HEK293 (cell line): ENCODE results near the gene PKMYT1.

Source experiments
- CTCF ChIA-PET: fragments of 350-600 bp; formaldehyde crosslinking; extraction: SDS; loops from one replicate; lab custom pipeline; 2021; ENCODE audit warnings: antibody characterized with exemption; lab: Yijun Ruan, JAX
- POLR2A ChIA-PET: fragments of 300-600 bp; formaldehyde crosslinking; extraction: SDS; loops from one replicate; lab custom pipeline; 2020; ENCODE audit warnings: antibody characterized with exemption, inconsistent platforms; lab: Yijun Ruan, JAX
- H3K27ac ChIP-seq: fragments of 200-500 bp; sonication (Bioruptor generic); 2 replicates; pipeline ENCODE4 v1.5.1; 2014; ENCODE audit warnings: low read depth, low read length, control low read depth, inconsistent platforms; ENCODE audit errors: extremely low read depth
- H3K36me3 ChIP-seq, 2 experiments: fragments of 200-500 bp in 1 of 2; sonication (Bioruptor generic) in 1 of 2; 1 replicate in 1 of 2; 2 replicates in 1 of 2; pipeline ENCODE4 v1.5.1; 2014 to 2017; ENCODE audit warnings: inconsistent platforms in 2 of 2, low read length in 2 of 2; ENCODE audit not compliant: control insufficient read depth in 2 of 2, insufficient read depth in 1 of 2
- H3K4me1 ChIP-seq: fragments of 200-500 bp; sonication (Bioruptor generic); 2 replicates; pipeline ENCODE4 v1.5.1; 2014; ENCODE audit warnings: mild to moderate bottlenecking, low read length, inconsistent platforms; ENCODE audit not compliant: control insufficient read depth, insufficient read depth
- H3K4me3 ChIP-seq: 2 replicates; pipeline ENCODE4 v1.5.1; 2011; ENCODE audit warnings: low read depth, mild to moderate bottlenecking, control low read depth, low read length, moderate library complexity
- H3K9me3 ChIP-seq: fragments of 200-500 bp; sonication (Bioruptor generic); 2 replicates; pipeline ENCODE4 v1.5.1; 2014; ENCODE audit warnings: low read depth, low read length, inconsistent platforms; ENCODE audit not compliant: control insufficient read depth, insufficient read depth
- FEZF1 ChIP-seq: fragments of 450-650 bp; formaldehyde crosslinking; IDR thresholded peaks from 2 replicates; pipeline ENCODE4 v1.5.1; 2016; ENCODE audit warnings: missing biosample characterization, missing genetic modification characterization
- KLF1 ChIP-seq: fragments of 450-650 bp; formaldehyde crosslinking; IDR thresholded peaks from 2 replicates; pipeline ENCODE4 v1.5.1; 2016; ENCODE audit warnings: missing biosample characterization, missing genetic modification characterization
- OSR2 ChIP-seq: fragments of 450-650 bp; formaldehyde crosslinking; IDR thresholded peaks from 2 replicates; pipeline ENCODE4 v1.5.1; 2016; ENCODE audit warnings: missing biosample characterization, missing genetic modification characterization
- SALL2 ChIP-seq: fragments of 450-650 bp; formaldehyde crosslinking; IDR thresholded peaks from 2 replicates; pipeline ENCODE4 v1.5.0; 2017; ENCODE audit warnings: missing biosample characterization, mild to moderate bottlenecking, missing genetic modification characterization, borderline replicate concordance
- ZNF121 ChIP-seq: fragments of 450-650 bp; formaldehyde crosslinking; IDR thresholded peaks from 2 replicates; pipeline ENCODE4 v1.5.1; 2016; ENCODE audit warnings: missing biosample characterization, missing genetic modification characterization
- ZNF184 ChIP-seq: fragments of 450-650 bp; IDR thresholded peaks from 2 replicates; pipeline ENCODE4 v1.5.1; 2018; ENCODE audit warnings: missing biosample characterization, mild to moderate bottlenecking, missing genetic modification characterization
- ZNF221 ChIP-seq: fragments of 450-650 bp; formaldehyde crosslinking; IDR thresholded peaks from 2 replicates; pipeline ENCODE4 v1.5.1; 2017; ENCODE audit warnings: missing biosample characterization, missing genetic modification characterization, borderline replicate concordance
- ZNF248 ChIP-seq: fragments of 450-650 bp; formaldehyde crosslinking; IDR thresholded peaks from 2 replicates; pipeline ENCODE4 v1.5.1; 2017; ENCODE audit warnings: missing biosample characterization, missing genetic modification characterization
- ZNF292 ChIP-seq: fragments of 450-650 bp; formaldehyde crosslinking; IDR thresholded peaks from 2 replicates; pipeline ENCODE4 v1.5.1; 2016; ENCODE audit warnings: low read depth, missing biosample characterization, missing genetic modification characterization, borderline replicate concordance
- ZNF341 ChIP-seq: fragments of 450-650 bp; formaldehyde crosslinking; IDR thresholded peaks from 2 replicates; pipeline ENCODE4; 2016; ENCODE audit warnings: low read depth, missing biosample characterization, missing genetic modification characterization
- ZNF394 ChIP-seq: fragments of 450-650 bp; formaldehyde crosslinking; IDR thresholded peaks from 2 replicates; pipeline ENCODE4 v1.5.1; 2016; ENCODE audit warnings: missing biosample characterization, missing genetic modification characterization, mild to moderate bottlenecking, moderate library complexity, borderline replicate concordance
- ZNF433 ChIP-seq: fragments of 450-650 bp; formaldehyde crosslinking; IDR thresholded peaks from 2 replicates; pipeline ENCODE4 v1.5.1; 2016; ENCODE audit warnings: missing biosample characterization, missing genetic modification characterization, low read depth
- ZNF473 ChIP-seq: fragments of 450-650 bp; formaldehyde crosslinking; IDR thresholded peaks from 2 replicates; pipeline ENCODE4 v1.5.1; 2017; ENCODE audit warnings: missing biosample characterization, missing genetic modification characterization
- ZNF514 ChIP-seq: fragments of 450-650 bp; formaldehyde crosslinking; IDR thresholded peaks from 2 replicates; pipeline ENCODE4 v1.5.1; 2016; ENCODE audit warnings: missing biosample characterization, missing genetic modification characterization
- ZNF660 ChIP-seq: fragments of 450-650 bp; IDR thresholded peaks from 2 replicates; pipeline ENCODE4 v1.5.1; 2018; ENCODE audit warnings: missing biosample characterization, mild to moderate bottlenecking, missing genetic modification characterization
- ZNF776 ChIP-seq: fragments of 450-650 bp; formaldehyde crosslinking; IDR thresholded peaks from 2 replicates; pipeline ENCODE4 v1.5.0; 2017; ENCODE audit warnings: missing biosample characterization, missing genetic modification characterization, borderline replicate concordance
- ZNF830 ChIP-seq: fragments of 450-650 bp; IDR thresholded peaks from 2 replicates; pipeline ENCODE4 v1.5.0; 2018; ENCODE audit warnings: missing biosample characterization, missing genetic modification characterization, low read depth, mild to moderate bottlenecking, moderate library complexity
- ZNF843 ChIP-seq: fragments of 450-650 bp; formaldehyde crosslinking; IDR thresholded peaks from 2 replicates; pipeline ENCODE4 v1.5.1; 2016; ENCODE audit warnings: missing biosample characterization, missing genetic modification characterization
- ZSCAN23 ChIP-seq: fragments of 450-650 bp; formaldehyde crosslinking; IDR thresholded peaks from 2 replicates; pipeline ENCODE4 v1.5.1; 2016; ENCODE audit warnings: missing biosample characterization, missing genetic modification characterization
- TF ChIP-seq, protein P1 (sequence below): fragments of 450-650 bp; formaldehyde crosslinking; IDR thresholded peaks from 2 replicates; pipeline ENCODE4 v1.5.1; 2016; ENCODE audit warnings: missing biosample characterization, missing genetic modification characterization
- TF ChIP-seq, protein P2 (sequence below): fragments of 450-650 bp; formaldehyde crosslinking; IDR thresholded peaks from 2 replicates; pipeline ENCODE4 v1.5.1; 2016; ENCODE audit warnings: missing biosample characterization, missing genetic modification characterization
- TF ChIP-seq, protein P3 (sequence below): sonication (generic); formaldehyde crosslinking; IDR thresholded peaks from 2 replicates; pipeline ENCODE4 v1.8.1; 2022; ENCODE audit warnings: mild to moderate bottlenecking, moderate library complexity, missing genetic modification reagents
- TF ChIP-seq, protein P4 (sequence below): fragments of 450-650 bp; formaldehyde crosslinking; IDR thresholded peaks from 2 replicates; pipeline ENCODE4 v1.5.1; 2017; ENCODE audit warnings: missing biosample characterization, missing genetic modification characterization
- TF ChIP-seq, protein P5 (sequence below): fragments of 450-650 bp; formaldehyde crosslinking; IDR thresholded peaks from 2 replicates; pipeline ENCODE4 v1.5.1; 2016; ENCODE audit warnings: missing biosample characterization, missing genetic modification characterization

Gene PKMYT1

DNA sequence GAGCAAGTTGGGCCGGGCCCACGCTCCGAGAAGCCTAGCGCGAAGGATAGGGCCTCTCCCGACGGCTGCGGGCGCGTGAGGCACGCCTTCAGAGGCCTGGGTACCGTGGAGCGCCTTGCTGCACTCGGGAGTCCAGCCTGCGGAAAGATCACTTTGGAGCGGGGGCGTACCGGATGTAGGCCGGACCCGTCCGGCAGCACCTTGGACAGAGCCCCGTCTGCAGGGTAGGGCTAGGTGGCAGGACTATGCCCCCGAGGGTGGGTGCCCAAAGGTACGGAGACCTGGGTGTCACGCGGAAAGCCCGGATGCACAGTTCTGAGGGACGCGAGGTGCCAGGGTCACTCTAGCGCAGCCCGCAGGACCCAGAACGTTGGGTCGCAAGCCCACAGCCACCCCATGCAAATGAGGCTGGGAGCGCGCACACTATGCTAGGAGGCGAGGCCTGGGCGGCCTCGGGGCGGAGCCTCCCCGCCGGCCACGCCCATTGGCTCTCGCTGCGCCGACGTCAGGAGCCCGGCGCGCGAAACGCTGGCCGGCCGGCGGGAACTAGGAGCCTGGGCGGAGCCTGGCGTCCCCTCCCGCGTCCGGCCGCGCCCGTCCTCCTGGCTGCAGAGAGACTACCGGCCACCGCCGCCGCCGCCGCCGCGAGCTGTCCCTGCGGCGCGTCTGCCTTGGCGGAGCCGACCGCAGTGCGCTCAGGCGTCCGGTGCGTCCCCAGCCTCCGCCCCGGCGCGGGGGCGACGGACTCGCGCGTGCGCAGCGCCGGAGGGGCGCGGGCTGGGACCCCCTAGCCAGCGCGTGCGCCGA is 11.3 kb downstream of the PKMYT1 start, which contains the start of gene PAQR4 (continued):
- TF ChIP-seq, protein P1, sequence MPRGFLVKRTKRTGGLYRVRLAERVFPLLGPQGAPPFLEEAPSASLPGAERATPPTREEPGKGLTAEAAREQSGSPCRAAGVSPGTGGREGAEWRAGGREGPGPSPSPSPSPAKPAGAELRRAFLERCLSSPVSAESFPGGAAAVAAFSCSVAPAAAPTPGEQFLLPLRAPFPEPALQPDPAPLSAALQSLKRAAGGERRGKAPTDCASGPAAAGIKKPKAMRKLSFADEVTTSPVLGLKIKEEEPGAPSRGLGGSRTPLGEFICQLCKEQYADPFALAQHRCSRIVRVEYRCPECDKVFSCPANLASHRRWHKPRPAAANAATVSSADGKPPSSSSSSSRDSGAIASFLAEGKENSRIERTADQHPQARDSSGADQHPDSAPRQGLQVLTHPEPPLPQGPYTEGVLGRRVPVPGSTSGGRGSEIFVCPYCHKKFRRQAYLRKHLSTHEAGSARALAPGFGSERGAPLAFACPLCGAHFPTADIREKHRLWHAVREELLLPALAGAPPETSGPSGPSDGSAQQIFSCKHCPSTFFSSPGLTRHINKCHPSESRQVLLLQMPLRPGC (tag by site-specific recombination): peak; percentile 55; the same call in 1 of the 2 replicates
- TF ChIP-seq ZNF121 (tag by site-specific recombination) (no peak), ZNF843 (tag by site-specific recombination) (no peak; the same call in 1 of the 2 replicates), ZNF248 (no peak), ZNF433 (no peak), ZNF292 (no peak), ZNF394 (no peak), ZNF776 (tag by site-specific recombination) (no peak), ZNF660 (tag by site-specific recombination) (peak; percentile 28; the same call in 1 of the 2 replicates), ZNF514 (tag by site-specific recombination) (no peak)
- TF ChIP-seq, protein P2, sequence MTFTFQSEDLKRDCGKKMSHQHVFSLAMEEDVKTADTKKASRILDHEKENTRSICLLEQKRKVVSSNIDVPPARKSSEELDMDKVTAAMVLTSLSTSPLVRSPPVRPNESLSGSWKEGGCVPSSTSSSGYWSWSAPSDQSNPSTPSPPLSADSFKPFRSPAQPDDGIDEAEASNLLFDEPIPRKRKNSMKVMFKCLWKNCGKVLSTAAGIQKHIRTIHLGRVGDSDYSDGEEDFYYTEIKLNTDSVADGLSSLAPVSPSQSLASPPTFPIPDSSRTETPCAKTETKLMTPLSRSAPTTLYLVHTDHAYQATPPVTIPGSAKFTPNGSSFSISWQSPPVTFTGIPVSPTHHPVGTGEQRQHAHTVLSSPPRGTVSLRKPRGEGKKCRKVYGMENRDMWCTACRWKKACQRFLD: no peak

DNA sequence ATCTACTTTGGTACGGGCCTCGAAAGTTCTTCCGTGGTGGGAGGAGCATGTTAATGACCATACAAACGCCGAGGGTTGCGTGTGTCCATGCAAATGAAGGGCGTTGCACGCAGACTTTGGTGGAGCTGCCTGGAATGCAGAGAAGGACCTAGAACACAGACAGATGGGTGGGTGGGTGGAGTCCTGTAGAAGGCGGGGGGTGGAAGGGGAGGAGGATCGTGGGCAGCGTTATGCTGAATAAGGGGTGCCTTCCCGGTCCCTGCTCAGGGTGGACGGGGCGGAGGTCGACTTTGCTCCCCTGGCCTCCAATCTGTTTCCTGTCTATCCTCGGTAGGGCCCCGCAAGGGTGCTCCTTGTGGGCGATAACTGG is 11.9 kb downstream of the PKMYT1 start:
- H3K4me3 ChIP-seq: no peak overlapping the region
- POLR2A ChIA-PET: no interaction called here
- H3K36me3 ChIP-seq: peaks cover 0 to 26% of the 10 kb centered on the region in 2 experiments; a peak in 1 of 3 replicates
- peaks cover 15% of the 10 kb centered on the region for H3K4me1 ChIP-seq
- TF ChIP-seq, protein P3, sequence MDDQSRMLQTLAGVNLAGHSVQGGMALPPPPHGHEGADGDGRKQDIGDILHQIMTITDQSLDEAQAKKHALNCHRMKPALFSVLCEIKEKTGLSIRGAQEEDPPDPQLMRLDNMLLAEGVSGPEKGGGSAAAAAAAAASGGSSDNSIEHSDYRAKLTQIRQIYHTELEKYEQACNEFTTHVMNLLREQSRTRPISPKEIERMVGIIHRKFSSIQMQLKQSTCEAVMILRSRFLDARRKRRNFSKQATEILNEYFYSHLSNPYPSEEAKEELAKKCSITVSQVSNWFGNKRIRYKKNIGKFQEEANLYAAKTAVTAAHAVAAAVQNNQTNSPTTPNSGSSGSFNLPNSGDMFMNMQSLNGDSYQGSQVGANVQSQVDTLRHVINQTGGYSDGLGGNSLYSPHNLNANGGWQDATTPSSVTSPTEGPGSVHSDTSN (CRISPR knock-in tag): no peak
- peak; percentile 46 for TF ChIP-seq KLF1 (tag by site-specific recombination)
- TF ChIP-seq, all 188 proteins: peak for 1
- Histone ChIP-seq H3K27ac (no peak overlapping the region; the same call in 1 of the 2 replicates), H3K9me3 (no peaks in the 10 kb centered on the region)
- CTCF ChIA-PET: no interaction called here

DNA sequence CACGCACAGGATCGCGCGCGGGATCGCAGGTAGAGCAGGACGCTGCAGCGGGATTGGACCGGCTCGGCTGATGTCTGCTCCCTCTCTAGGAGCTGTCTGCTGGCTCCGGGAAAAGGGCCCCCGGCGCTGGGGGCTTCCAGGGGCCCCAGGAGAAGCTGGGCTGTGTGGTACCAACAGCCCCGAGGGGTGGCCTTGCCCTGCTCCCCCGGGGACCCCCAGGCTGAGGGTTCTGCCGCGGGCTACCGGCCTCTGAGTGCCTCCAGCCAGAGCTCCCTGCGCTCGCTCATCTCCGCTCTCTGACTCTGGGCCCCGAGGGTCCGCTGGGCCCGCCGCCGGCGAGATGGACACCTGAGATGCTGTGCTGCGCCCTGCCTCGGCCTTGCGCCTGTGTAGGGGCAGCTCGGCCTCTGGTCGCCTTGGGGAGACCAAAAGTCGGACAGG is 12.5 kb downstream of the PKMYT1 start:
- POLR2A ChIA-PET: no interaction called here
- no peaks in the 10 kb centered on the region for H3K9me3 ChIP-seq
- no peak overlapping the region for H3K4me3 ChIP-seq
- CTCF ChIA-PET: interaction anchor here (0.7 kb wide), 1 partner anchor 40 kb away, joined by 3 read pairs; no protein-coding TSS in a partner anchor
- H3K27ac ChIP-seq: no peak overlapping the region
- H3K36me3 ChIP-seq: peaks cover 0 to 22% of the 10 kb centered on the region in 2 experiments; a peak in 1 of 3 replicates
- peaks cover 11% of the 10 kb centered on the region for H3K4me1 ChIP-seq
- TF ChIP-seq, protein P4, sequence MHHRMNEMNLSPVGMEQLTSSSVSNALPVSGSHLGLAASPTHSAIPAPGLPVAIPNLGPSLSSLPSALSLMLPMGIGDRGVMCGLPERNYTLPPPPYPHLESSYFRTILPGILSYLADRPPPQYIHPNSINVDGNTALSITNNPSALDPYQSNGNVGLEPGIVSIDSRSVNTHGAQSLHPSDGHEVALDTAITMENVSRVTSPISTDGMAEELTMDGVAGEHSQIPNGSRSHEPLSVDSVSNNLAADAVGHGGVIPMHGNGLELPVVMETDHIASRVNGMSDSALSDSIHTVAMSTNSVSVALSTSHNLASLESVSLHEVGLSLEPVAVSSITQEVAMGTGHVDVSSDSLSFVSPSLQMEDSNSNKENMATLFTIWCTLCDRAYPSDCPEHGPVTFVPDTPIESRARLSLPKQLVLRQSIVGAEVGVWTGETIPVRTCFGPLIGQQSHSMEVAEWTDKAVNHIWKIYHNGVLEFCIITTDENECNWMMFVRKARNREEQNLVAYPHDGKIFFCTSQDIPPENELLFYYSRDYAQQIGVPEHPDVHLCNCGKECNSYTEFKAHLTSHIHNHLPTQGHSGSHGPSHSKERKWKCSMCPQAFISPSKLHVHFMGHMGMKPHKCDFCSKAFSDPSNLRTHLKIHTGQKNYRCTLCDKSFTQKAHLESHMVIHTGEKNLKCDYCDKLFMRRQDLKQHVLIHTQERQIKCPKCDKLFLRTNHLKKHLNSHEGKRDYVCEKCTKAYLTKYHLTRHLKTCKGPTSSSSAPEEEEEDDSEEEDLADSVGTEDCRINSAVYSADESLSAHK (tag by site-specific recombination): no peak
- no peak for TF ChIP-seq ZNF221 (tag by site-specific recombination)
- TF ChIP-seq ZNF341 (tag by site-specific recombination): no peak
- TF ChIP-seq ZNF473: no peak
- TF ChIP-seq, protein P5, sequence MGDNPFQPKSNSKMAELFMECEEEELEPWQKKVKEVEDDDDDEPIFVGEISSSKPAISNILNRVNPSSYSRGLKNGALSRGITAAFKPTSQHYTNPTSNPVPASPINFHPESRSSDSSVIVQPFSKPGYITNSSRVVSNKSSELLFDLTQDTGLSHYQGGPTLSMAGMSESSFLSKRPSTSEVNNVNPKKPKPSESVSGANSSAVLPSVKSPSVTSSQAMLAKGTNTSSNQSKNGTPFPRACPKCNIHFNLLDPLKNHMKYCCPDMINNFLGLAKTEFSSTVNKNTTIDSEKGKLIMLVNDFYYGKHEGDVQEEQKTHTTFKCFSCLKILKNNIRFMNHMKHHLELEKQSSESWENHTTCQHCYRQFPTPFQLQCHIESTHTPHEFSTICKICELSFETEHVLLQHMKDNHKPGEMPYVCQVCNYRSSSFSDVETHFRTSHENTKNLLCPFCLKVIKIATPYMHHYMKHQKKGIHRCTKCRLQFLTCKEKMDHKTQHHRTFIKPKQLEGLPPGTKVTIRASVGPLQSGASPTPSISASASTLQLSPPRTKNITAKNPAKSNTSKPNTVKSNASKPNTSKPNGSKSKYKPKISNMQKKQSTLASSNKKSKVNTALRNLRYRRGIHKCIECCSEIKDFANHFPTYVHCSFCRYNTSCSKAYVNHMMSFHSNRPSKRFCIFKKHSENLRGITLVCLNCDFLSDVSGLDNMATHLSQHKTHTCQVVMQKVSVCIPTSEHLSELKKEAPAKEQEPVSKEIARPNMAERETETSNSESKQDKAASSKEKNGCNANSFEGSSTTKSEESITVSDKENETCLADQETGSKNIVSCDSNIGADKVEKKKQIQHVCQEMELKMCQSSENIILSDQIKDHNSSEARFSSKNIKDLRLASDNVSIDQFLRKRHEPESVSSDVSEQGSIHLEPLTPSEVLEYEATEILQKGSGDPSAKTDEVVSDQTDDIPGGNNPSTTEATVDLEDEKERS (tag by site-specific recombination): no peak
- no peak for TF ChIP-seq SALL2 (tag by site-specific recombination)
- no peak for TF ChIP-seq ZNF292
- TF ChIP-seq OSR2 (tag by site-specific recombination): no peak
- TF ChIP-seq ZNF184 (tag by site-specific recombination): no peak
- no peak for TF ChIP-seq FEZF1
- TF ChIP-seq ZNF830 (tag by site-specific recombination): no peak
- TF ChIP-seq ZSCAN23 (tag by site-specific recombination): no peak
